ENCODE data around the gene ATP2A3. TPM values are rescaled to one million over a fixed set of nuclear protein-coding genes. Genes with fewer than 3 reads are reported as not detected.

ATP2A3 gene
- total RNA-seq, 1 experiment from 2014 or later = 101 TPM

DNA sequence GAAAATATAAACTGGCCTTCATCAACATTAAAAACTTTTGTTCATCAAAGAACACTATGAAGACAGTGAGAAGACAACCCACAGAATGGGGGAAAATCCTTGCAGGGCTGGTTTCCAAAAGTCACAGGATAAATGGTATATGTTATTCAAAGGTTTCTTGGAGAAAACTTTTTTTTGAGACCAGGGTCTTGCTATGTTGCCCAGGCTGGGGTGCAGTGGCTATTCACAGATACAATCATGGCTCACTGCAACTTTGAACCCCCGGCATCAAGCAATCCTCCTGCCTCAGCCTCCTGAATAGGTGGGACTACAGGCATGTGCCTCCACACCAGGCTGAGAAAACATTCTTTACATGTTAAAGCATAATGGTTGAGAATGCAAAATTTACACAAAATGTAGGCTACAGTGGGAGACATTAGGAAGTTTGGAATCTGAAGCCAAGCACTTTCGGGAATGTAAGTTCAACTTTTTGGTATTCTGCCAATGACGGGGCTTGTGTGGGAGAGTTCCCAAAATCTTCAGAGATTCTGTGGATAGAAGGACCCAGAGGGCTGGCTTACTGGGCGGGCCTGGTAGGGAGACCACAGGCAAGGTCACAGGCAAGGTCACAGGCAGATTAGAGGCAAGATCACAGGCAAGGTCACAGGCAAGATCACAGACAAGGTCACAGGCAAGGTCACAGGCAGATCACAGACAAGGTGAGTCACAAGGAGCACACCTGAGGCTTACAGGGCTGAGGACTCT is 24.2 kb upstream of the ATP2A3 start:
- Histone ChIP-seq H4K20me1 (ENCODE audit: insufficient read depth, low read depth, low read length) (0 out of 2 replicates have a peak, but pooled peaks cover 4% of the 10 kb centered on the region), H3K4me3 (ENCODE audit: low read length) (no peak overlapping the region), H3K9ac (ENCODE audit: low read length) (no peak overlapping the region), H3K27ac (ENCODE audit: low read length) (no peak overlapping the region), H3K79me2 (ENCODE audit: low read length) (no peaks in the 10 kb centered on the region), H3K4me1 (ENCODE audit: low read length) (peaks cover 13% of the 10 kb centered on the region), H3K9me3 (ENCODE audit: low read length) (no peaks in the 10 kb centered on the region), H3K4me2 (ENCODE audit: low read depth, low read length, poor library complexity, severe bottlenecking) (no peak overlapping the region), H3K9me2 (replicated peaks; ENCODE audit: insufficient read depth, low read length) (no peaks in the 10 kb centered on the region), H3K27me3 (ENCODE audit: low read length) (no peaks in the 10 kb centered on the region), H2AFZ (ENCODE audit: low read length) (no peak overlapping the region), H3K36me3 (ENCODE audit: insufficient read depth, low read length) (no peaks in the 10 kb centered on the region)
- DNase-seq = no peak

DNA sequence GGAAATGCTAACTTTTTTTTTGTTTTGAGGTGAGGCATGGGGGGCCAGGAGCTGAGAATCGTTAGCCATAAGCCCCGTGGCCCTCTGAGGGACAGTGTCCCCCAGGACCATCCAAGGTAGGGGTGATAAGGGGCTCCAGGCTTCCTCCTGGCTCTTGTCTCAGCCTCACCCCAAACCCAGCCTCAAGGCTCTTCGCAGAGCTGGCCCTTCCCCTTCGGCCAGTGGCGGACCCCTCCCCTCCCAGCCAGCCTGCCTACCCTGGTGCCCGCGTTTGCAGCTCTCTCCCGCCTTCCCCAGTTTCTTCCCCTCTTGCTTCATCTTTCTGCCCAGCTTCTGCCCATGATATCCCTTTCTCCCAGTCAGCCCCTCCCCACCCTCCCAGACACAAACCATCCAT is 22.7 kb upstream of the ATP2A3 start:
- DNase-seq = no peak
- Histone ChIP-seq H2AFZ (ENCODE audit: low read length) (no peak overlapping the region), H3K4me2 (ENCODE audit: low read depth, low read length, poor library complexity, severe bottlenecking) (peak overlapping the region; percentile 41), H3K27me3 (ENCODE audit: low read length) (no peaks in the 10 kb centered on the region), H3K4me1 (ENCODE audit: low read length) (peaks cover 13% of the 10 kb centered on the region), H4K20me1 (ENCODE audit: insufficient read depth, low read depth, low read length) (0 out of 2 replicates have a peak, but pooled peaks cover 4% of the 10 kb centered on the region), H3K9me3 (ENCODE audit: low read length) (no peaks in the 10 kb centered on the region), H3K27ac (ENCODE audit: low read length) (no peak overlapping the region), H3K9ac (ENCODE audit: low read length) (no peak overlapping the region), H3K9me2 (replicated peaks; ENCODE audit: insufficient read depth, low read length) (no peaks in the 10 kb centered on the region), H3K4me3 (ENCODE audit: low read length) (peak overlapping the region; percentile 10; the same call in 1 of the 2 replicates), H3K79me2 (ENCODE audit: low read length) (no peaks in the 10 kb centered on the region), H3K36me3 (ENCODE audit: insufficient read depth, low read length) (no peaks in the 10 kb centered on the region)

GRCh38 chr17:3986270-3986938 is 22.2 kb upstream of the ATP2A3 start:
- Histone ChIP-seq H2AFZ (ENCODE audit: low read length) (no peak overlapping the region), H3K4me3 (ENCODE audit: low read length) (peak overlapping the region; percentile 10; the same call in 1 of the 2 replicates), H3K36me3 (ENCODE audit: insufficient read depth, low read length) (no peaks in the 10 kb centered on the region), H3K9ac (ENCODE audit: low read length) (no peak overlapping the region), H3K9me3 (ENCODE audit: low read length) (no peaks in the 10 kb centered on the region), H3K9me2 (replicated peaks; ENCODE audit: insufficient read depth, low read length) (no peaks in the 10 kb centered on the region), H3K4me2 (ENCODE audit: low read depth, low read length, poor library complexity, severe bottlenecking) (peak overlapping the region; percentile 41), H3K4me1 (ENCODE audit: low read length) (peaks cover 13% of the 10 kb centered on the region), H3K27ac (ENCODE audit: low read length) (no peak overlapping the region), H4K20me1 (ENCODE audit: insufficient read depth, low read depth, low read length) (0 out of 2 replicates have a peak, but pooled peaks cover 4% of the 10 kb centered on the region), H3K79me2 (ENCODE audit: low read length) (no peaks in the 10 kb centered on the region), H3K27me3 (ENCODE audit: low read length) (no peaks in the 10 kb centered on the region)
- DNase-seq = peak; percentile 76

DNA sequence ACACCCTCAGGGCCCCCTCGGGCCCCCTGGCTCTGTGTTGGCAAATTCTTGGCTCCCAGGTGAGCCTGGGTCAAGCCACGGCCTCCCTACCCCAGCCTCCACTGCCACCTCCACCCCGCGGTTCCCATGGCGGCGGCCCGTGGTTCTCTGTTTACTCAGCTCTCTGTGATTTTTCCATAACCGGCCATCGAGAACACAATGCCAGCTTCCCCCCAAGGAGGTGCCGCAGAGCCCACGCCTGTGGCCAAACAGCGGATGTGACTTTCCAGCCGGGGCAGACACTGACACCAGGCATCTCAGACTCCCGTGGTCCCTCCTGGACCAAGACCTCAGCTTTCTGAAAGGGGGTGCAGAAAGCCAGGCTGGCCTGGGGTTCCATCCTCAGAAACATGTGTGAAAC is 21.6 kb upstream of the ATP2A3 start:
- Histone ChIP-seq H3K79me2 (ENCODE audit: low read length) (no peaks in the 10 kb centered on the region), H3K4me2 (ENCODE audit: low read depth, low read length, poor library complexity, severe bottlenecking) (no peak overlapping the region), H3K9me3 (ENCODE audit: low read length) (no peaks in the 10 kb centered on the region), H3K4me1 (ENCODE audit: low read length) (peaks cover 13% of the 10 kb centered on the region), H4K20me1 (ENCODE audit: insufficient read depth, low read depth, low read length) (0 out of 2 replicates have a peak, but pooled peaks cover 4% of the 10 kb centered on the region), H2AFZ (ENCODE audit: low read length) (no peak overlapping the region), H3K9me2 (replicated peaks; ENCODE audit: insufficient read depth, low read length) (no peaks in the 10 kb centered on the region), H3K27ac (ENCODE audit: low read length) (no peak overlapping the region), H3K36me3 (ENCODE audit: insufficient read depth, low read length) (no peaks in the 10 kb centered on the region), H3K27me3 (ENCODE audit: low read length) (no peaks in the 10 kb centered on the region), H3K9ac (ENCODE audit: low read length) (no peak overlapping the region), H3K4me3 (ENCODE audit: low read length) (no peak overlapping the region)
- no peak for DNase-seq

- no peak overlapping the region for H3K4me3 ChIP-seq (ENCODE audit: low read length)
- no peak overlapping the region for H3K4me2 ChIP-seq (ENCODE audit: low read depth, low read length, poor library complexity, severe bottlenecking)
- H3K27me3 ChIP-seq (ENCODE audit: low read length) = no peaks in the 10 kb centered on the region
- H3K79me2 ChIP-seq (ENCODE audit: low read length) = no peaks in the 10 kb centered on the region
- H3K9me3 ChIP-seq (ENCODE audit: low read length) = no peaks in the 10 kb centered on the region
- no peak overlapping the region for H3K9ac ChIP-seq (ENCODE audit: low read length)
- H3K4me1 ChIP-seq (ENCODE audit: low read length) = peaks cover 13% of the 10 kb centered on the region
- H3K9me2 ChIP-seq (replicated peaks; ENCODE audit: insufficient read depth, low read length) = no peaks in the 10 kb centered on the region
- H3K36me3 ChIP-seq (ENCODE audit: insufficient read depth, low read length) = no peaks in the 10 kb centered on the region
- 0 out of 2 replicates have a peak, but pooled peaks cover 4% of the 10 kb centered on the region for H4K20me1 ChIP-seq (ENCODE audit: insufficient read depth, low read depth, low read length)
- no peak overlapping the region for H2AFZ ChIP-seq (ENCODE audit: low read length)
- no peak overlapping the region for H3K27ac ChIP-seq (ENCODE audit: low read length)
- no peak for DNase-seq
These were observed 19.6 kb upstream of the ATP2A3 start for GRCh38 chr17:3983606-3984484.

- Histone ChIP-seq H3K36me3 (ENCODE audit: insufficient read depth, low read length) (no peaks in the 10 kb centered on the region), H3K9me2 (replicated peaks; ENCODE audit: insufficient read depth, low read length) (no peaks in the 10 kb centered on the region), H3K27ac (ENCODE audit: low read length) (no peak overlapping the region), H2AFZ (ENCODE audit: low read length) (no peak overlapping the region), H3K4me2 (ENCODE audit: low read depth, low read length, poor library complexity, severe bottlenecking) (no peak overlapping the region), H3K79me2 (ENCODE audit: low read length) (no peaks in the 10 kb centered on the region), H3K9me3 (ENCODE audit: low read length) (no peaks in the 10 kb centered on the region), H3K27me3 (ENCODE audit: low read length) (no peaks in the 10 kb centered on the region), H4K20me1 (ENCODE audit: insufficient read depth, low read depth, low read length) (0 out of 2 replicates have a peak, but pooled peaks cover 4% of the 10 kb centered on the region), H3K4me3 (ENCODE audit: low read length) (no peak overlapping the region), H3K9ac (ENCODE audit: low read length) (no peak overlapping the region), H3K4me1 (ENCODE audit: low read length) (peaks cover 13% of the 10 kb centered on the region)
- DNase-seq = no peak
These were observed 18.3 kb upstream of the ATP2A3 start for GRCh38 chr17:3982541-3983017.

DNA sequence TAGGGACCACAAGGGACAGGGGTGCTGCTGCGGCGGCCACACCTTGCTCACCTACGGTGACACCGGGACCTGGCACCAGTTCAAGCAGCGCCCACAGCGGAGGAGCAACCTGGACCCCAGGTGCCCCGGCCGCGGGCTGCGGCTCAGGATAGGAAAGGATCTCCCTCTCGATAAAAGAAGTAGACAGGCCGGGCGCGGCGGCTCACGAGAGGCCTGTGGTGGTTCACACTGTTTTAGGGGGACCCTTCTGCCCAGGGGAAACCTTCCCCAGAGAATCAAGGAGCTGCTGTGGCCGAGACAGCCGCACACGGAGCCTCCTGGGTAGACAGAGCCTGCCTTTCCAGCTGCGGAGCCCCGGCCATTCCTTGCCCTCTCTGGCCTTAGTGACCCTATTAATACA is 17.9 kb upstream of the ATP2A3 start:
- H3K36me3 ChIP-seq (ENCODE audit: insufficient read depth, low read length) = no peaks in the 10 kb centered on the region
- no peaks in the 10 kb centered on the region for H3K79me2 ChIP-seq (ENCODE audit: low read length)
- H4K20me1 ChIP-seq (ENCODE audit: insufficient read depth, low read depth, low read length) = 0 out of 2 replicates have a peak, but pooled peaks cover 4% of the 10 kb centered on the region
- H3K27me3 ChIP-seq (ENCODE audit: low read length) = no peaks in the 10 kb centered on the region
- H3K9me3 ChIP-seq (ENCODE audit: low read length) = no peaks in the 10 kb centered on the region
- no peak for DNase-seq
- H3K4me1 ChIP-seq (ENCODE audit: low read length) = peaks cover 15% of the 10 kb centered on the region
- no peak overlapping the region for H2AFZ ChIP-seq (ENCODE audit: low read length)
- no peak overlapping the region for H3K4me3 ChIP-seq (ENCODE audit: low read length)
- no peak overlapping the region for H3K27ac ChIP-seq (ENCODE audit: low read length)
- H3K4me2 ChIP-seq (ENCODE audit: low read depth, low read length, poor library complexity, severe bottlenecking) = no peak overlapping the region
- no peaks in the 10 kb centered on the region for H3K9me2 ChIP-seq (replicated peaks; ENCODE audit: insufficient read depth, low read length)
- H3K9ac ChIP-seq (ENCODE audit: low read length) = no peak overlapping the region

Measured in Karpas-422 (cell line).